Body of pancreas (tissue), 4 donors: ENCODE measurements around the gene CTNND2.

ENCODE experiments used
- POLR2A ChIP-seq, 3 donors: fragments of 450-650 bp; IDR thresholded peaks; one replicate each; pipeline ENCODE4 v1.6.1; 2016; ENCODE audit warnings: antibody characterized with exemption in 3 of 3, mild to moderate bottlenecking in 2 of 3
- TF ChIP-seq, protein P1 (sequence below), 7 experiments: fragments of 450-650 bp in 4 of 7; fragments of 200-600 bp in 3 of 7; sonication (generic) in 3 of 7; IDR thresholded peaks; one replicate each; pipeline ENCODE4 v1.5.1; 2016 to 2019; ENCODE audit warnings: antibody characterized with exemption in 7 of 7

- TF ChIP-seq, protein P1, sequence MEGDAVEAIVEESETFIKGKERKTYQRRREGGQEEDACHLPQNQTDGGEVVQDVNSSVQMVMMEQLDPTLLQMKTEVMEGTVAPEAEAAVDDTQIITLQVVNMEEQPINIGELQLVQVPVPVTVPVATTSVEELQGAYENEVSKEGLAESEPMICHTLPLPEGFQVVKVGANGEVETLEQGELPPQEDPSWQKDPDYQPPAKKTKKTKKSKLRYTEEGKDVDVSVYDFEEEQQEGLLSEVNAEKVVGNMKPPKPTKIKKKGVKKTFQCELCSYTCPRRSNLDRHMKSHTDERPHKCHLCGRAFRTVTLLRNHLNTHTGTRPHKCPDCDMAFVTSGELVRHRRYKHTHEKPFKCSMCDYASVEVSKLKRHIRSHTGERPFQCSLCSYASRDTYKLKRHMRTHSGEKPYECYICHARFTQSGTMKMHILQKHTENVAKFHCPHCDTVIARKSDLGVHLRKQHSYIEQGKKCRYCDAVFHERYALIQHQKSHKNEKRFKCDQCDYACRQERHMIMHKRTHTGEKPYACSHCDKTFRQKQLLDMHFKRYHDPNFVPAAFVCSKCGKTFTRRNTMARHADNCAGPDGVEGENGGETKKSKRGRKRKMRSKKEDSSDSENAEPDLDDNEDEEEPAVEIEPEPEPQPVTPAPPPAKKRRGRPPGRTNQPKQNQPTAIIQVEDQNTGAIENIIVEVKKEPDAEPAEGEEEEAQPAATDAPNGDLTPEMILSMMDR (IDR thresholded peaks at IDR 0.05), result no peak
- TF ChIP-seq POLR2A (IDR thresholded peaks at IDR 0.05), result no peak
Measured at GRCh38 chr5:11622785-11623184, 281.5 kb downstream of the CTNND2 start.
